Omental fat pad (tissue), 4 donors: Measurements from ENCODE around the gene CPNE1. TPM values are rescaled to one million over a fixed set of nuclear protein-coding genes. Genes with fewer than 3 reads are reported as not detected.

Source experiments
- ATAC-seq: fragments of 150-250 bp; one replicate; pipeline ENCODE4 v1.9.1; 2016; ENCODE audit warnings: mild to moderate bottlenecking, moderate library complexity; ENCODE audit not compliant: low FRiP score
- DNase-seq: peaks from one replicate; pipeline ENCODE4 v3.0.0-alpha.2; 2019; ENCODE audit warnings: low spot score
- CTCF ChIP-seq, 3 donors: fragments of 450-650 bp; IDR thresholded peaks; one replicate each; pipeline ENCODE4 v1.5.1; 2016 to 2017; ENCODE audit warnings: antibody characterized with exemption in 3 of 3, mild to moderate bottlenecking in 3 of 3, moderate library complexity in 2 of 3
- total RNA-seq, 4 donors: library from RNA; depleted of rRNA; stranded (reverse); fragments of >200 nt; gene quantifications; one replicate each; pipeline ENCODE4 v1.1.0, GENCODE V29; 2016

The CPNE1 gene
- total RNA-seq, 4 donors from 2014 or later: 50.7 to 113 (median 85.2) TPM

DNA sequence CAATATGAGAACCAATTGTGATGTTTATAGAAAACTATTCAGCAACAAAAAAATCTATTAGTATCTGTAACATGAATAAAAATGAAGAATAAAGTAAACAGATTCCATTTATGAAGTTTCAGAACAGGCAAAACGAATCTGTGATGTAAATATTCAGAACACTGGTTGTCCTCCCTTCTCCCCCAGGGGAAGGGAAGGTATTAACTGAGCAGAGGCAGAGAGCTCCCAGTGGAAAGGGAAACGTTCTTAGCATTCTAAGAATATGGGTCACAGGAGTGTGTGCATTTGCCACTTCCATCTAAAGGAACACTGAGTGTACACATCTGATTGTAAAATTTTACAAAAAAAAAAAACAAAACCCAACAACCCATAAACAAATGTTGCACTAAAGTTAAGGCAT lies 25.9 kb downstream of the CPNE1 start:
- no peak for DNase-seq

GRCh38 chr20:35637276-35637675 lies 27.4 kb downstream of the CPNE1 start:
- no peak for ATAC-seq
- TF ChIP-seq CTCF (IDR thresholded peaks at IDR 0.05): no peak
- no peak for DNase-seq

More for the DNA sequence above, 25.9 kb downstream of the CPNE1 start:
- ATAC-seq: no peak
- TF ChIP-seq CTCF (IDR thresholded peaks at IDR 0.05): no peak

DNA sequence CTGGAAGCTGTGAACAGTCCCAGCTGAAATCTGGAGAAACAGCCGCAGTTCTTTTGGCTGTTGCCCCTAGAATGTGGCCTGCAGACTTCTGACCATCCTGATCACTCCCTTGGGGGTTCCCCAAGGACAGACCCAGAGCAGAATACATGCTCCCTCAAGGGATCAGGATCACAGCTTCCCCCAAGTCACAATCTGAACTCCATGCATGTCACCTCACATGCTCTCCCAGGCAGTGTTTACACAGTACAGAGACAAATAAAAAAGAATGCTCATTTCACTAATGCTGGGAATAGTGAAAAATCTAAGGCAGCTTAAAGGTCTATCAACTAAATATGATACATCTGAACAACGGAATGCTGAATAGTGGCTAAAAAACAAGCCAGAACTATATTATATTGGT lies 28.6 kb downstream of the CPNE1 start:
- no peak for DNase-seq
- no peak for TF ChIP-seq CTCF (IDR thresholded peaks at IDR 0.05)
- no peak for ATAC-seq

DNA sequence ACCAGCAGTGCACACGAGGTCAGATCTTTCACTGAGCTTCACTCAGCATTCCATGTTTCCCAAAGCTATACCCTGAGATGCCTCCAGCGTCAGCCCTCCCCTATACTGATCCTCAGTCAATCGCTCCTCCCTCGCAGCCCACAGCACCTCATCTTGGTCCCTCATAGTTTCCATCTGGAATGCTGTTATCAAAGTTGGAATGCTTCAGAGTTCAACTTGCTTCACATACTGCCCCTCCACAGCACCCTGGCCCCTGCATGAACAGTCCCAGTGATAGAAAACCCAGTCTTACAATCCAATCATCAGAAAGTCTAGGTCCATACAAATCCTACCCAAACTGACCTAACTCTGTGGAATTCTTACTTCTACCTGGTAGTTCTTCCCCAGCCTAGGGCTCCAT lies 29.0 kb downstream of the CPNE1 start:
- TF ChIP-seq CTCF (IDR thresholded peaks at IDR 0.05): no peak
- DNase-seq (no peak), ATAC-seq (no peak)

- ATAC-seq: no peak
- no peak for TF ChIP-seq CTCF (IDR thresholded peaks at IDR 0.05)
- DNase-seq: peak; percentile 17
Measured at GRCh38 chr20:35632539-35633115, 32.1 kb downstream of the CPNE1 start.

GRCh38 chr20:35630636-35631035 lies 34.1 kb downstream of the CPNE1 start:
- no peak for ATAC-seq
- TF ChIP-seq CTCF (IDR thresholded peaks at IDR 0.05): no peak
- DNase-seq: no peak

GRCh38 chr20:35629427-35630145 lies 35.1 kb downstream of the CPNE1 start:
- no peak for ATAC-seq
- DNase-seq: no peak
- TF ChIP-seq CTCF (IDR thresholded peaks at IDR 0.05): no peak
